Measurements from ENCODE around the gene PLEKHA7. TPM values are rescaled to one million over a fixed set of nuclear protein-coding genes. Genes with fewer than 3 reads are reported as not detected.

The PLEKHA7 gene
- total and polyA plus RNA-seq, 2 of the 13 experiments (the other 11 are each of a cell fraction or from before 2014, with no cell fraction given): 17.5 to 18.7 TPM

- TF ChIP-seq ATF5 (CRISPR knock-in tag; IDR thresholded peaks at IDR 0.05; ENCODE audit: low read depth) (0 out of 2 replicates have a peak, but pooled peaks have one; percentile 55), AHR (CRISPR knock-in tag; IDR thresholded peaks at IDR 0.05) (0 out of 2 replicates have a peak, but pooled peaks have one; percentile 37), SALL1 (CRISPR knock-in tag; IDR thresholded peaks at IDR 0.05) (peak; percentile 49; the same call in 1 of the 2 replicates), ZBTB3 (CRISPR knock-in tag; IDR thresholded peaks at IDR 0.05; ENCODE audit: borderline replicate concordance, low read depth) (0 out of 2 replicates have a peak, but pooled peaks have one; percentile 31), ASH2L (IDR thresholded peaks at IDR 0.05; ENCODE audit: insufficient read length, low read depth, low read length) (no peak), ZNF691 (CRISPR knock-in tag; IDR thresholded peaks at IDR 0.05; ENCODE audit: borderline replicate concordance, low read depth) (no peak), WIZ (CRISPR knock-in tag; IDR thresholded peaks at IDR 0.05) (no peak), ZC3H4 (CRISPR knock-in tag; IDR thresholded peaks at IDR 0.05; ENCODE audit: borderline replicate concordance) (no peak), SMAD1 (CRISPR knock-in tag; IDR thresholded peaks at IDR 0.05; ENCODE audit: borderline replicate concordance, low read depth) (peak; percentile 34; the same call in 1 of the 2 replicates), ZNF580 (CRISPR knock-in tag; IDR thresholded peaks at IDR 0.05; ENCODE audit: borderline replicate concordance, low read depth) (peak; percentile 57; the same call in 1 of the 2 replicates), SMAD3 (CRISPR knock-in tag; IDR thresholded peaks at IDR 0.05) (0 out of 2 replicates have a peak, but pooled peaks have one; percentile 35), CREM (IDR thresholded peaks at IDR 0.05) (no peak), CREM (CRISPR knock-in tag; IDR thresholded peaks at IDR 0.05) (no peak), ARID4A (CRISPR knock-in tag; IDR thresholded peaks at IDR 0.05; ENCODE audit: borderline replicate concordance) (peak; percentile 23; the same call in 1 of the 2 replicates), HOXD1 (CRISPR knock-in tag; IDR thresholded peaks at IDR 0.05) (no peak), TOPORS (CRISPR knock-in tag; IDR thresholded peaks at IDR 0.05) (no peak), KDM2A (CRISPR knock-in tag; IDR thresholded peaks at IDR 0.05; ENCODE audit: borderline replicate concordance, low read depth) (peak; percentile 49; the same call in 1 of the 2 replicates), ZNF331 (CRISPR knock-in tag; IDR thresholded peaks at IDR 0.05) (peak; percentile 49; the same call in 1 of the 2 replicates), RNF2 (conservative IDR thresholded peaks at IDR 0.05; ENCODE audit: low read depth) (no peak), ZNF264 (CRISPR knock-in tag; IDR thresholded peaks at IDR 0.05) (no peak), SOX5 (CRISPR knock-in tag; IDR thresholded peaks at IDR 0.05; ENCODE audit: borderline replicate concordance) (peak; percentile 37; the same call in 1 of the 2 replicates), ZBTB26 (CRISPR knock-in tag; IDR thresholded peaks at IDR 0.05; ENCODE audit: borderline replicate concordance) (no peak)
Measured at GRCh38 chr11:16945671-16946469, 68.3 kb downstream of the PLEKHA7 start (continued).
